H1 (cell line): Measurements from ENCODE around the gene TNF. TPM values are rescaled to one million over a fixed set of nuclear protein-coding genes. Genes with fewer than 3 reads are reported as not detected.

Experiments
- CTCF ChIA-PET: fragments of 300-600 bp; sonication (Branson Sonifier 250); formaldehyde crosslinking; loops from one replicate; lab custom pipeline; 2021; ENCODE audit not compliant: partially characterized antibody; lab: Charles Lee
- POLR2A ChIA-PET: fragments of 300-600 bp; sonication (Branson Sonifier 250); formaldehyde crosslinking; loops from one replicate; lab custom pipeline; 2021; ENCODE audit warnings: inconsistent platforms; ENCODE audit not compliant: partially characterized antibody; lab: Charles Lee
- DNase-seq, 2 experiments: peaks; one replicate each; pipeline versions ENCODE4 v3.0.0 to v3.0.0-alpha.2; 2010 to 2022; ENCODE audit warnings: low spot score in 2 of 2, low read depth in 1 of 2, mixed read lengths in 1 of 2
- FAIRE-seq: peaks from 2 replicates; lab custom pipeline; 2011; peaks lifted over from hg19 to GRCh38; lab: Jason Lieb, UNC
- H2AFZ ChIP-seq: 2 replicates; pipeline ENCODE4 v1.8.1; 2012; ENCODE audit warnings: low read length, inconsistent platforms
- H2AK5ac ChIP-seq: 2 replicates; pipeline ENCODE4 v1.6.1; 2013; ENCODE audit warnings: low read depth, low read length
- H2BK120ac ChIP-seq: replicated peaks from 2 replicates; pipeline ENCODE3; 2013; ENCODE audit warnings: low read depth, low read length, inconsistent platforms
- H2BK12ac ChIP-seq: 2 replicates; pipeline ENCODE4 v1.6.1; 2013; ENCODE audit warnings: low read depth, low read length
- H2BK15ac ChIP-seq: 2 replicates; pipeline ENCODE4 v1.6.1; 2013; ENCODE audit warnings: low read length
- H2BK20ac ChIP-seq: 2 replicates; pipeline ENCODE4 v1.6.1; 2013; ENCODE audit warnings: low read length
- H2BK5ac ChIP-seq: 2 replicates; pipeline ENCODE4 v1.6.1; 2013; ENCODE audit warnings: low read depth, low read length
- H3K14ac ChIP-seq: 2 replicates; pipeline ENCODE4 v1.6.1; 2013; ENCODE audit warnings: inconsistent platforms; ENCODE audit not compliant: insufficient read length
- H3K18ac ChIP-seq: 2 replicates; pipeline ENCODE4 v1.6.1; 2013; ENCODE audit warnings: low read length; ENCODE audit errors: extremely low read depth
- H3K23ac ChIP-seq: 2 replicates; pipeline ENCODE4 v1.6.1; 2013; ENCODE audit warnings: inconsistent platforms; ENCODE audit not compliant: insufficient read length
- H3K23me2 ChIP-seq: 2 replicates; pipeline ENCODE4 v1.6.1; 2013; ENCODE audit warnings: low read depth, low read length
- H3K27ac ChIP-seq: 2 replicates; pipeline ENCODE4 v1.6.1; 2011; ENCODE audit warnings: low read depth, low read length, inconsistent platforms
- H3K27me3 ChIP-seq, 4 experiments: replicated peaks in 1 of 4; 1 replicate in 1 of 4; 2 replicates in 3 of 4; pipeline versions ENCODE4 v1.6.1 to v1.8.1; 2011 to 2013; ENCODE audit warnings: low read length in 3 of 4, mild to moderate bottlenecking in 3 of 4, inconsistent platforms in 2 of 4, mixed read lengths in 2 of 4, moderate library complexity in 1 of 4; ENCODE audit not compliant: control insufficient read depth in 3 of 4, insufficient read depth in 3 of 4; ENCODE audit errors: extremely low read depth in 1 of 4
- H3K36me3 ChIP-seq, 4 experiments: 2 replicates each; pipeline versions ENCODE4 v1.6.1 to v1.8.1; 2011 to 2013; ENCODE audit warnings: mild to moderate bottlenecking in 4 of 4, low read length in 3 of 4, moderate library complexity in 2 of 4, control low read depth in 1 of 4, inconsistent platforms in 1 of 4; ENCODE audit not compliant: insufficient read depth in 4 of 4, control insufficient read depth in 2 of 4
- H3K4ac ChIP-seq: replicated peaks from 2 replicates; pipeline ENCODE3; 2013; ENCODE audit warnings: low read length, low read depth, mixed read lengths, inconsistent platforms; ENCODE audit not compliant: insufficient read length
- H3K4me1 ChIP-seq, 4 experiments: replicated peaks in 1 of 4; 1 replicate in 1 of 4; 2 replicates in 3 of 4; pipeline versions ENCODE4 v1.6.1 to v1.8.1; 2011 to 2013; ENCODE audit warnings: low read length in 3 of 4, inconsistent platforms in 2 of 4, mixed read lengths in 1 of 4; ENCODE audit not compliant: insufficient read depth in 4 of 4, control insufficient read depth in 3 of 4
- H3K4me2 ChIP-seq, 2 experiments: 2 replicates each; pipeline versions ENCODE4 v1.6.1 to v1.8.1; 2011 to 2013; ENCODE audit warnings: low read depth in 2 of 2, low read length in 2 of 2, control low read depth in 1 of 2, inconsistent platforms in 1 of 2, mild to moderate bottlenecking in 1 of 2; ENCODE audit not compliant: insufficient read depth in 1 of 2
- H3K4me3 ChIP-seq, 4 experiments: fragments of 200-600, 300-600 bp in 1 of 4; sonication (generic), shearing (Covaris generic), sonication (Bioruptor Twin) in 1 of 4; 2 replicates each; pipeline versions ENCODE4 v1.5.1 to v1.8.1; 2011 to 2016; ENCODE audit warnings: low read length in 4 of 4, low read depth in 3 of 4, control low read depth in 2 of 4, inconsistent platforms in 2 of 4, mild to moderate bottlenecking in 2 of 4, mixed read lengths in 1 of 4, moderate library complexity in 1 of 4; ENCODE audit not compliant: insufficient read depth in 2 of 4; ENCODE audit errors: extremely low read depth in 1 of 4
- H3K56ac ChIP-seq: replicated peaks from 2 replicates; pipeline ENCODE3; 2013; ENCODE audit warnings: low read depth, mild to moderate bottlenecking, mixed read lengths, low read length, inconsistent platforms; ENCODE audit not compliant: insufficient read length
- H3K79me1 ChIP-seq: 2 replicates; pipeline ENCODE4 v1.6.1; 2013; ENCODE audit warnings: low read depth, low read length, control low read depth
- H3K79me2 ChIP-seq, 2 experiments: 2 replicates each; pipeline versions ENCODE4 v1.6.1 to v1.8.1; 2012 to 2013; ENCODE audit warnings: low read length in 2 of 2, mild to moderate bottlenecking in 2 of 2, inconsistent platforms in 1 of 2; ENCODE audit not compliant: insufficient read depth in 2 of 2, control insufficient read depth in 1 of 2
- H3K9ac ChIP-seq, 4 experiments: replicated peaks in 1 of 4; 1 replicate in 1 of 4; 2 replicates in 3 of 4; pipeline versions ENCODE4 v1.6.1 to v1.8.1; 2011 to 2013; ENCODE audit warnings: low read depth in 3 of 4, low read length in 3 of 4, control low read depth in 2 of 4, mild to moderate bottlenecking in 2 of 4, moderate library complexity in 2 of 4, inconsistent platforms in 1 of 4; ENCODE audit errors: extremely low read depth in 1 of 4
- H3K9me3 ChIP-seq, 2 experiments: 2 replicates each; pipeline versions ENCODE4 v1.6.1 to v1.8.1; 2012 to 2013; ENCODE audit warnings: mild to moderate bottlenecking in 2 of 2, moderate library complexity in 2 of 2, control low read depth in 1 of 2, inconsistent platforms in 1 of 2, low read depth in 1 of 2, low read length in 1 of 2, mixed read lengths in 1 of 2; ENCODE audit not compliant: insufficient read depth in 2 of 2
- H4K20me1 ChIP-seq, 2 experiments: replicated peaks in 1 of 2; 2 replicates each; pipeline versions ENCODE3 to v1.8.1; 2011 to 2013; ENCODE audit warnings: inconsistent platforms in 2 of 2, low read length in 2 of 2, mild to moderate bottlenecking in 1 of 2; ENCODE audit not compliant: insufficient read depth in 2 of 2, control insufficient read depth in 1 of 2
- H4K5ac ChIP-seq: 2 replicates; pipeline ENCODE4 v1.6.1; 2013; ENCODE audit warnings: low read length, low read depth, mixed read lengths, inconsistent platforms; ENCODE audit not compliant: insufficient read length
- H4K8ac ChIP-seq: 2 replicates; pipeline ENCODE4 v1.8.0; 2013; ENCODE audit warnings: mild to moderate bottlenecking, moderate library complexity, low read length, inconsistent platforms; ENCODE audit not compliant: insufficient read depth; ENCODE audit errors: extremely low read depth
- H4K91ac ChIP-seq: replicated peaks from 2 replicates; pipeline ENCODE3; 2013; ENCODE audit warnings: low read length, mixed read lengths, inconsistent platforms; ENCODE audit not compliant: insufficient read length
- ASH2L ChIP-seq: fragments of 200-600, 300-600 bp; sonication (generic); IDR thresholded peaks from one replicate; pipeline ENCODE4 v1.7.1; 2017; ENCODE audit warnings: low read length
- CBX5 ChIP-seq: fragments of 300-800, 300-1000 bp; sonication (generic); IDR thresholded peaks from 2 replicates; pipeline ENCODE4 v1.7.1; 2016; ENCODE audit warnings: antibody characterized with exemption, low read length, low read depth
- RFX5 ChIP-seq: IDR thresholded peaks from 2 replicates; pipeline ENCODE4 v1.6.1; 2011; ENCODE audit warnings: low read depth, low read length, improper control_type of control experiment, borderline replicate concordance
- RNF2 ChIP-seq: fragments of 200-900, 300-1000 bp; sonication (generic); IDR thresholded peaks from 2 replicates; pipeline ENCODE4 v1.7.1; 2016; ENCODE audit warnings: borderline replicate concordance, low read depth, mild to moderate bottlenecking, antibody characterized with exemption, low read length; ENCODE audit not compliant: poor library complexity, severe bottlenecking; ENCODE audit errors: missing control alignments
- SIN3A ChIP-seq, 2 experiments: IDR thresholded peaks in 1 of 2; conservative IDR thresholded peaks in 1 of 2; 2 replicates each; pipeline ENCODE4 v1.6.1; 2011 to 2012; ENCODE audit warnings: low read length in 2 of 2, improper control_type of control experiment in 1 of 2, low read depth in 1 of 2, mild to moderate bottlenecking in 1 of 2
- SIRT6 ChIP-seq: IDR thresholded peaks from one replicate; pipeline ENCODE4 v1.7.1; 2012; ENCODE audit warnings: low read length, inconsistent platforms
- SIX5 ChIP-seq: IDR thresholded peaks from 2 replicates; pipeline ENCODE4 v1.6.1; 2011; ENCODE audit warnings: mild to moderate bottlenecking, low read depth, low read length
- TAF7 ChIP-seq: optimal IDR thresholded peaks from 2 replicates; pipeline ENCODE3; 2011; ENCODE audit warnings: low read depth, mild to moderate bottlenecking, inconsistent platforms, low read length, moderate library complexity, borderline replicate concordance
- TCF12 ChIP-seq: IDR thresholded peaks from 2 replicates; pipeline ENCODE4 v1.6.1; 2011; ENCODE audit warnings: low read depth, mild to moderate bottlenecking, low read length
- ZNF274 ChIP-seq: IDR thresholded peaks from 2 replicates; pipeline ENCODE4 v1.7.0; 2012; ENCODE audit warnings: low read length, borderline replicate concordance; ENCODE audit errors: extremely low read depth
- WGBS, 2 experiments: shearing (Covaris generic) in 1 of 2; methylation state at CpG; one replicate each; pipeline versions ENCODE4 v1.1.6 to v1.1.7; 2013 to 2015; ENCODE audit warnings: low lambda C conversion rate in 2 of 2, mixed read lengths in 2 of 2, inconsistent platforms in 1 of 2, low coverage in 1 of 2, missing lambda C conversion rate in 1 of 2; ENCODE audit not compliant: insufficient replicate concordance in 2 of 2, insufficient coverage in 1 of 2, insufficient read length in 1 of 2; ENCODE audit errors: extremely low coverage in 1 of 2, missing lambda C conversion rate in 1 of 2; 5-methylcytosine and 5-hydroxymethylcytosine counted together
- polyA plus RNA-seq, 7 experiments: library from polyadenylated mRNA; depleted of rRNA in 3 of 7; stranded (reverse) in 5 of 7; unstranded in 2 of 7; fragments of >200 nt in 5 of 7; fragments of 200-250 nt in 2 of 7; gene quantifications; 1 replicate in 5 of 7; 2 replicates in 1 of 7; 4 replicates in 1 of 7; pipeline versions ENCODE4 v1.2.1 to v1.2.3, GENCODE V29; 2011 to 2013; ENCODE audit warnings: missing spikeins in 2 of 7, mixed read lengths in 2 of 7
- total RNA-seq: library from RNA; stranded (reverse); fragmentation: NEBNext Ultra II Directional; extraction: Animal tissue kit (Norgen Biotek cat#: 25700); gene quantifications from 2 replicates; pipeline ENCODE4 v1.2.1, GENCODE V29; 2021

TNF gene
- total and polyA plus RNA-seq, 2 of the 8 experiments (the other 6 are each of a cell fraction or from before 2014, with no cell fraction given) = not detected

- POLR2A ChIA-PET = interaction anchor here (0.8 to 10.9 kb wide), 6 partner anchors 8 to 29 kb away, joined by 3 to 110 read pairs (median 11); partner anchors contain the start of genes DDX39B, LTB, NFKBIL1 and TNF
- no peak for FAIRE-seq
- TF ChIP-seq SIRT6 = no peak
- no peak for TF ChIP-seq SIN3A (conservative IDR thresholded peaks at IDR 0.05 in 1 of 2, IDR thresholded peaks at IDR 0.05 in 1 of 2; ENCODE audit: low read depth in 1 of 2, low read length in 2 of 2)
- TF ChIP-seq ZNF274 = no peak
- TF ChIP-seq TAF7 = no peak
- no peak for TF ChIP-seq CBX5
- no peak for TF ChIP-seq ASH2L
- no peak for TF ChIP-seq RNF2
- no peak for TF ChIP-seq TCF12
- no peak for TF ChIP-seq RFX5
- TF ChIP-seq SIX5 = no peak
Observed at GRCh38 chr6:31558631-31559500, 16.5 kb upstream of the TNF start.

More at GRCh38 chr6:31558631-31559500, 16.5 kb upstream of the TNF start:
- H3K27me3 ChIP-seq = no peaks in the 10 kb centered on the region
- peaks cover 2 to 15% (median 5%) of the 10 kb centered on the region in 4 experiments; a peak in 5 of 8 replicates for H3K36me3 ChIP-seq
- no peak overlapping the region for H2BK120ac ChIP-seq
- no peak overlapping the region for H3K4me3 ChIP-seq
- no peak overlapping the region for H3K14ac ChIP-seq
- H3K4me1 ChIP-seq = no peaks in the 10 kb centered on the region
- no peaks in the 10 kb centered on the region for H3K79me1 ChIP-seq
- 93% methylated on average over 11 of the region's 14 CpGs; no CpG with 5 or more reads in 1 of the 2 experiments for WGBS, 2 experiments
- H2AK5ac ChIP-seq = no peak overlapping the region
- no peak overlapping the region for H2BK20ac ChIP-seq
- H3K79me2 ChIP-seq = no peaks in the 10 kb centered on the region
- H3K23me2 ChIP-seq = no peaks in the 10 kb centered on the region
- no peak overlapping the region for H2BK15ac ChIP-seq
- no peaks in the 10 kb centered on the region for H3K9me3 ChIP-seq
- DNase-seq = no peak
- H3K56ac ChIP-seq = no peak overlapping the region
- no peak overlapping the region for H3K18ac ChIP-seq
- no peak overlapping the region for H4K8ac ChIP-seq
- H3K23ac ChIP-seq = no peak overlapping the region
- H4K91ac ChIP-seq = no peak overlapping the region
- CTCF ChIA-PET = interaction anchor here (1.6 to 24.7 kb wide), 6 partner anchors 13 to 43 kb away, joined by 5 to 613 read pairs (median 7); partner anchors contain the start of genes ATP6V1G2, LST1, LTB and NCR3
- no peak overlapping the region for H4K5ac ChIP-seq
- no peak overlapping the region for H2BK12ac ChIP-seq
- H4K20me1 ChIP-seq = no peaks in the 10 kb centered on the region
- H3K4ac ChIP-seq = no peak overlapping the region
- H3K4me2 ChIP-seq = no peak overlapping the region
- H3K27ac ChIP-seq = 0 out of 2 replicates have a peak overlapping the region, but pooled peaks have one; percentile 25
- H2BK5ac ChIP-seq = no peak overlapping the region
- no peak overlapping the region for H3K9ac ChIP-seq
- H2AFZ ChIP-seq = no peak overlapping the region
